H9 (cell line): ENCODE results near the gene ALDH5A1. TPM values are rescaled to one million over a fixed set of nuclear protein-coding genes. Genes with fewer than 3 reads are reported as not detected.

Source experiments
- DNase-seq: peaks from one replicate; pipeline ENCODE4 v3.0.0-alpha.2; 2017
- H2AFZ ChIP-seq: one replicate; pipeline ENCODE4 v1.6.1; 2013; ENCODE audit warnings: mild to moderate bottlenecking, low read length, control low read depth, moderate library complexity
- H2AK5ac ChIP-seq: 2 replicates; pipeline ENCODE4 v1.6.1; 2013; ENCODE audit warnings: low read length, control low read depth, mixed read lengths; ENCODE audit not compliant: insufficient read length
- H2BK120ac ChIP-seq: one replicate; pipeline ENCODE4 v1.6.1; 2013; ENCODE audit warnings: low read depth, mild to moderate bottlenecking, low read length, control low read depth, inconsistent platforms; ENCODE audit not compliant: poor library complexity, severe bottlenecking
- H2BK12ac ChIP-seq: 2 replicates; pipeline ENCODE4 v1.6.1; 2013; ENCODE audit warnings: low read length, control low read depth, mixed read lengths, low read depth; ENCODE audit not compliant: insufficient read length
- H2BK15ac ChIP-seq: 2 replicates; pipeline ENCODE4 v1.6.1; 2013; ENCODE audit warnings: low read depth, low read length, control low read depth
- H2BK20ac ChIP-seq: one replicate; pipeline ENCODE4 v1.6.1; 2013; ENCODE audit warnings: low read depth, mild to moderate bottlenecking, low read length, control low read depth, inconsistent platforms; ENCODE audit not compliant: poor library complexity, severe bottlenecking
- H2BK5ac ChIP-seq: 2 replicates; pipeline ENCODE4 v1.6.1; 2013; ENCODE audit warnings: low read length, control low read depth, mixed read lengths; ENCODE audit not compliant: insufficient read length
- H3K14ac ChIP-seq: 2 replicates; pipeline ENCODE4 v1.6.1; 2013; ENCODE audit warnings: low read length, control low read depth; ENCODE audit not compliant: insufficient read depth
- H3K18ac ChIP-seq: 2 replicates; pipeline ENCODE4 v1.6.1; 2013; ENCODE audit warnings: low read depth, mild to moderate bottlenecking, mixed read lengths, low read length, control low read depth; ENCODE audit not compliant: insufficient read length
- H3K23ac ChIP-seq: 2 replicates; pipeline ENCODE4 v1.6.1; 2013; ENCODE audit warnings: low read length, control low read depth, mixed read lengths, low read depth; ENCODE audit not compliant: insufficient read length
- H3K23me2 ChIP-seq: 2 replicates; pipeline ENCODE4 v1.6.1; 2013; ENCODE audit warnings: low read depth, mild to moderate bottlenecking, mixed read lengths, low read length, control low read depth; ENCODE audit not compliant: insufficient read length, poor library complexity, severe bottlenecking
- H3K27ac ChIP-seq: 2 replicates; pipeline ENCODE4 v1.5.1; 2013; ENCODE audit warnings: low read length, control low read depth, mixed read lengths, low read depth; ENCODE audit not compliant: insufficient read length
- H3K27me3 ChIP-seq: 2 replicates; pipeline ENCODE4 v1.6.1; 2013; ENCODE audit warnings: low read length, control low read depth, inconsistent platforms; ENCODE audit not compliant: insufficient read depth
- H3K4ac ChIP-seq: 2 replicates; pipeline ENCODE4 v1.6.1; 2013; ENCODE audit warnings: low read depth, mild to moderate bottlenecking, control low read depth, inconsistent platforms, low read length, moderate library complexity
- H3K4me1 ChIP-seq: 2 replicates; pipeline ENCODE4 v1.6.1; 2013; ENCODE audit warnings: low read length, control low read depth, inconsistent platforms; ENCODE audit not compliant: insufficient read depth
- H3K4me2 ChIP-seq: 2 replicates; pipeline ENCODE4 v1.6.1; 2013; ENCODE audit warnings: low read length, control low read depth, mixed read lengths; ENCODE audit not compliant: insufficient read length, insufficient read depth
- H3K56ac ChIP-seq: 2 replicates; pipeline ENCODE4 v1.6.1; 2013; ENCODE audit warnings: low read depth, mild to moderate bottlenecking, mixed read lengths, low read length, control low read depth; ENCODE audit not compliant: insufficient read length
- H3K79me1 ChIP-seq: 2 replicates; pipeline ENCODE4 v1.6.1; 2013; ENCODE audit warnings: low read depth, mild to moderate bottlenecking, moderate library complexity, low read length, control low read depth, inconsistent platforms; ENCODE audit not compliant: insufficient read depth, poor library complexity, severe bottlenecking
- H3K79me2 ChIP-seq: 2 replicates; pipeline ENCODE4 v1.6.1; 2013; ENCODE audit warnings: low read length, control low read depth, inconsistent platforms; ENCODE audit not compliant: insufficient read depth
- H3K9ac ChIP-seq: 2 replicates; pipeline ENCODE4 v1.6.1; 2013; ENCODE audit warnings: low read length, control low read depth, mixed read lengths; ENCODE audit not compliant: insufficient read length; ENCODE audit errors: extremely low read depth
- H3K9me3 ChIP-seq: one replicate; pipeline ENCODE4 v1.6.1; 2013; ENCODE audit warnings: low read depth, low read length, inconsistent platforms; ENCODE audit not compliant: control insufficient read depth
- H3T11ph ChIP-seq: one replicate; pipeline ENCODE4 v1.6.1; 2013; ENCODE audit warnings: mild to moderate bottlenecking, low read length, control low read depth, inconsistent platforms
- H4K20me1 ChIP-seq: one replicate; pipeline ENCODE4 v1.6.1; 2013; ENCODE audit not compliant: control insufficient read depth, insufficient read length, insufficient read depth
- H4K5ac ChIP-seq: 2 replicates; pipeline ENCODE4 v1.6.1; 2013; ENCODE audit warnings: low read depth, mild to moderate bottlenecking, mixed read lengths, low read length, control low read depth; ENCODE audit not compliant: insufficient read length
- H4K8ac ChIP-seq: replicated peaks from 2 replicates; pipeline ENCODE4 v1.6.1; 2013; ENCODE audit warnings: low read length, control low read depth, mixed read lengths, low read depth; ENCODE audit not compliant: insufficient read length
- H4K91ac ChIP-seq: 2 replicates; pipeline ENCODE4 v1.6.1; 2013; ENCODE audit warnings: low read depth, mild to moderate bottlenecking, moderate library complexity, mixed read lengths, low read length, control low read depth; ENCODE audit not compliant: insufficient read length
- H3K27ac Mint-ChIP-seq, 3 experiments: 2 replicates in 2 of 3; 3 replicates in 1 of 3; pipeline ENCODE4 v1.8.0; 2020 to 2021; ENCODE audit warnings: mixed read lengths in 3 of 3, mild to moderate bottlenecking in 1 of 3, moderate library complexity in 1 of 3
- H3K27me3 Mint-ChIP-seq: 2 replicates; pipeline ENCODE4 v1.8.0; 2021; ENCODE audit warnings: low read depth, mild to moderate bottlenecking, moderate library complexity, mixed read lengths
- H3K36me3 Mint-ChIP-seq, 3 experiments: 2 replicates in 2 of 3; 3 replicates in 1 of 3; pipeline ENCODE4 v1.8.0; 2020 to 2021; ENCODE audit warnings: low read depth in 3 of 3, mixed read lengths in 3 of 3; ENCODE audit not compliant: insufficient read depth in 1 of 3
- H3K4me1 Mint-ChIP-seq, 2 experiments: 2 replicates each; pipeline ENCODE4 v1.8.0; 2020; ENCODE audit warnings: mixed read lengths in 2 of 2
- H3K4me3 Mint-ChIP-seq, 2 experiments: 2 replicates in 1 of 2; 3 replicates in 1 of 2; pipeline ENCODE4 v1.8.0; 2020 to 2021; ENCODE audit warnings: mild to moderate bottlenecking in 2 of 2, mixed read lengths in 2 of 2, moderate library complexity in 1 of 2
- H3K9me3 Mint-ChIP-seq, 2 experiments: 2 replicates in 1 of 2; 3 replicates in 1 of 2; pipeline ENCODE4 v1.8.0; 2020; ENCODE audit warnings: mild to moderate bottlenecking in 2 of 2, mixed read lengths in 2 of 2, moderate library complexity in 1 of 2
- WGBS: extraction: QIAGEN DNeasy Blood & Tissue Kit; methylation state at CpG from one replicate; pipeline ENCODE4 v1.1.7; 2013; ENCODE audit warnings: missing lambda C conversion rate, low lambda C conversion rate, mixed read lengths; ENCODE audit not compliant: insufficient read length; ENCODE audit errors: extremely low coverage; 5-methylcytosine and 5-hydroxymethylcytosine counted together
- total RNA-seq: library from RNA; stranded (reverse); gene quantifications from 2 replicates; pipeline ENCODE4 v1.2.1, GENCODE V29; 2021
- TF ChIP-seq, protein P1 (sequence below): fragments of 200-600 bp; sonication (generic); conservative IDR thresholded peaks from 3 replicates; pipeline ENCODE4 v1.8.0; 2021; ENCODE audit warnings: antibody characterized with exemption, mild to moderate bottlenecking

The ALDH5A1 gene
- total RNA-seq, 1 experiment from 2014 or later, result 5.4 TPM

DNA sequence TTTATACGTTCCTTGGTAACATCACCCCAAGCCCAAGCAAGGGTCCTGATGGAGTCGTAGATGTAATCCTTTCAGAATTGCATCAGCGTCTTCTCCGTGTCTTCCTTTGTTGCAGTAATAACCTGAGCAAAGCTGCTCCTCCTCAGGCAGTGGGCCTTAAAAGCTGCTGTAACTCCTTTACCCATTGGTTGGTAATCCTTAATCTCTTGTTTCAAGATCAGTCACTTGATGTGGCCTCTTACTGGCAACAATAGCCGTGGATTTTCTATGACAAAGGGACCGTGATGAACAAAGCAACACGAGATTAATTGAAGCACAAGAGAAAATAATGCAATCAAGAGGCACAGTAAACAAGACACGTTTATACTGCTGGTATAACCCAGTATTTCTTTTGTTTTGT lies 44.6 kb downstream of the ALDH5A1 start:
- Histone ChIP-seq H2AK5ac (no peak overlapping the region), H3K4me1 (0 out of 2 replicates have a peak, but pooled peaks cover 2% of the 10 kb centered on the region), H4K20me1 (no peaks in the 10 kb centered on the region), H3K79me1 (no peaks in the 10 kb centered on the region), H2AFZ (no peak overlapping the region), H4K8ac (no peak overlapping the region), H4K5ac (no peak overlapping the region), H2BK5ac (no peak overlapping the region), H3K23me2 (no peaks in the 10 kb centered on the region), H2BK12ac (no peak overlapping the region), H3K23ac (no peak overlapping the region), H3K9ac (no peak overlapping the region), H2BK20ac (no peak overlapping the region), H3K14ac (no peak overlapping the region), H3K18ac (no peak overlapping the region), H3K79me2 (no peaks in the 10 kb centered on the region), H2BK15ac (no peak overlapping the region), H3K27ac (no peak overlapping the region), H3K27me3 (no peaks in the 10 kb centered on the region), H4K91ac (no peak overlapping the region), H3K4me2 (no peak overlapping the region), H2BK120ac (no peak overlapping the region), H3T11ph (no peak overlapping the region), H3K4ac (no peak overlapping the region), H3K9me3 (no peaks in the 10 kb centered on the region), H3K56ac (no peak overlapping the region)
- no peak for DNase-seq
- Mint-ChIP-seq H3K4me1 (peaks cover 6 to 13% of the 10 kb centered on the region in 2 experiments), H3K27me3 (no peaks in the 10 kb centered on the region), H3K36me3 (no peaks in the 10 kb centered on the region), H3K4me3 (no peak overlapping the region), H3K9me3 (no peaks in the 10 kb centered on the region), H3K27ac (peak overlapping the region in 2 of 3 experiments; percentile 12 to 22; a peak in 4 of 7 replicates)
- TF ChIP-seq, protein P1, sequence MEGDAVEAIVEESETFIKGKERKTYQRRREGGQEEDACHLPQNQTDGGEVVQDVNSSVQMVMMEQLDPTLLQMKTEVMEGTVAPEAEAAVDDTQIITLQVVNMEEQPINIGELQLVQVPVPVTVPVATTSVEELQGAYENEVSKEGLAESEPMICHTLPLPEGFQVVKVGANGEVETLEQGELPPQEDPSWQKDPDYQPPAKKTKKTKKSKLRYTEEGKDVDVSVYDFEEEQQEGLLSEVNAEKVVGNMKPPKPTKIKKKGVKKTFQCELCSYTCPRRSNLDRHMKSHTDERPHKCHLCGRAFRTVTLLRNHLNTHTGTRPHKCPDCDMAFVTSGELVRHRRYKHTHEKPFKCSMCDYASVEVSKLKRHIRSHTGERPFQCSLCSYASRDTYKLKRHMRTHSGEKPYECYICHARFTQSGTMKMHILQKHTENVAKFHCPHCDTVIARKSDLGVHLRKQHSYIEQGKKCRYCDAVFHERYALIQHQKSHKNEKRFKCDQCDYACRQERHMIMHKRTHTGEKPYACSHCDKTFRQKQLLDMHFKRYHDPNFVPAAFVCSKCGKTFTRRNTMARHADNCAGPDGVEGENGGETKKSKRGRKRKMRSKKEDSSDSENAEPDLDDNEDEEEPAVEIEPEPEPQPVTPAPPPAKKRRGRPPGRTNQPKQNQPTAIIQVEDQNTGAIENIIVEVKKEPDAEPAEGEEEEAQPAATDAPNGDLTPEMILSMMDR, result no peak
- no CpG with 5 or more reads among the region's 8 CpGs for WGBS
